ENCODE measurements around the gene KIAA1191. TPM values are rescaled to one million over a fixed set of nuclear protein-coding genes. Genes with fewer than 3 reads are reported as not detected.

Gene KIAA1191
- total and polyA plus RNA-seq, 2 of the 4 experiments (the other 2 are of a cell fraction) = 114 to 124 TPM

DNA sequence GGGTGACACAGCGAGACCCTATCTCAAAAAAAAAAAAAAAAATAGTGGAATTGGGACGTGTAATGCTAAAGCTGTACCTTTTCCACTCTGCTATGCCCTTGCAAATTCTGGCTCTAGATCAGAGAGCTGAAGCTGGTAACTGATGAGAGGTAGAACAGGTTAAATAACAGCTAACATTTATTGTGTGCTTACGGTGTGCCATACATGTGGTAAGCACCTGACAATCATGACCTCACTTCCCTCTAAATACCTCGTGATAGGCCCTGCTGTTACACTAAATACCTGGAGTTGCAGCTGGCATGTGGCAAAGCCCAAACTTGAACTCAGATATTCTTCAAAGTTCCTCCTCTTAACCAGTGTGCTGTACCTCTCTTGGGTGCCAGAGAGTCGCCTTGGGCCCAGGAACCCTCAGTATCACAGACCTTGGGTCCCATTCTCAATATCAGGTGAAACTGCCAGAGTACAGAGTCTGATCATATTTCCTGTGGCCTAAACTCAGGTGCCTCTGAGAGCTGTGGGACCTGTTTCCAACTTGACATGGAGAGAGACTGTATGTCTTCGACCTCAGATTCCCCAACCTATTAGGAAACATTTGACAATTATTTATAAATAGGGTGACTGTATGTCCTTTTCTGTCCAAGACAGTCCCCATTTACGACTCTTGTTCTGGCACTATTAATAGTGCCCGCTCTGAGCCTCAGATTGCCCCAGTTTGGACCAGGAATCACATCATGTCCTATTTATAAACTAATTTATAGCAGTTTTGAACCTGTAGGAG, 8.6 kb upstream of the KIAA1191 start:
- Histone ChIP-seq H2AFZ (replicated peaks; ENCODE audit: low read length, poor library complexity) (no peak overlapping the region), H2BK20ac (ENCODE audit: low read depth, low read length) (no peak overlapping the region), H3K14ac (replicated peaks; ENCODE audit: low read depth, low read length) (no peak overlapping the region), H3K23ac (ENCODE audit: low read depth, low read length) (no peak overlapping the region), H4K5ac (ENCODE audit: low read depth, low read length) (no peak overlapping the region), H4K91ac (ENCODE audit: insufficient read depth, low read depth, low read length) (no peak overlapping the region), H3K79me1 (ENCODE audit: low read depth in 1 of 2, low read length in 2 of 2) (peaks cover 11 to 13% of the 10 kb centered on the region in 2 experiments), H3K9me1 (ENCODE audit: insufficient read depth, low read length) (peaks cover 4% of the 10 kb centered on the region; the same call in 1 of the 2 replicates), H2BK5ac (ENCODE audit: low read depth, low read length, poor library complexity, severe bottlenecking) (no peak overlapping the region), H3K27me3 (ENCODE audit: control insufficient read depth, insufficient read depth, low read length) (no peaks in the 10 kb centered on the region), H3K9ac (ENCODE audit: low read depth, low read length) (no peak overlapping the region), H2AK5ac (ENCODE audit: low read depth, low read length) (no peak overlapping the region), H3K18ac (ENCODE audit: low read depth, low read length) (no peak overlapping the region), H4K8ac (ENCODE audit: low read depth in 2 of 2, low read length in 2 of 2) (no peak overlapping the region), H2BK15ac (ENCODE audit: low read depth, low read length) (no peak overlapping the region), H3K56ac (ENCODE audit: extremely low read depth, insufficient read depth, low read length) (no peak overlapping the region), H3K4ac (ENCODE audit: low read depth, low read length) (no peak overlapping the region), H3K4me1 (ENCODE audit: control insufficient read depth, insufficient read depth, low read length) (peaks cover 3% of the 10 kb centered on the region; the same call in 1 of the 2 replicates), H2AK9ac (replicated peaks; ENCODE audit: low read depth, low read length, poor library complexity) (no peak overlapping the region), H3K4me2 (ENCODE audit: low read depth, low read length) (no peak overlapping the region), H3K4me3 (ENCODE audit: insufficient read depth, low read depth, low read length) (no peak overlapping the region), H3K36me3 (ENCODE audit: control insufficient read depth, insufficient read depth, low read length) (peaks cover 35% of the 10 kb centered on the region), H2BK120ac (ENCODE audit: low read depth, low read length) (no peak overlapping the region), H3K27ac (ENCODE audit: insufficient read depth, low read length) (no peak overlapping the region), H3K9me3 (ENCODE audit: control insufficient read depth, insufficient read depth, low read length) (no peaks in the 10 kb centered on the region), H4K20me1 (ENCODE audit: insufficient read depth, low read length) (no peaks in the 10 kb centered on the region)
- BruUV-seq (replicated peaks) = no TSS peak
- TF ChIP-seq CHD1 (IDR thresholded peaks at IDR 0.05; ENCODE audit: low read depth, low read length) (no peak), POLR2A (IDR thresholded peaks at IDR 0.05; ENCODE audit: low read depth, low read length) (no peak), FOS (IDR thresholded peaks at IDR 0.05; ENCODE audit: low read depth, low read length) (no peak), NFE2L2 (IDR thresholded peaks at IDR 0.05; ENCODE audit: low read depth, low read length) (no peak), CEBPB (IDR thresholded peaks at IDR 0.05; ENCODE audit: low read depth, low read length) (no peak), MAZ (IDR thresholded peaks at IDR 0.05; ENCODE audit: borderline replicate concordance, low read depth, low read length) (no peak), BHLHE40 (IDR thresholded peaks at IDR 0.05; ENCODE audit: low read depth, low read length) (no peak), RFX5 (IDR thresholded peaks at IDR 0.05; ENCODE audit: low read depth, low read length) (no peak), MAFK (IDR thresholded peaks at IDR 0.05; ENCODE audit: low read depth, low read length) (no peak), RAD21 (IDR thresholded peaks at IDR 0.05; ENCODE audit: low read length) (no peak), MXI1 (IDR thresholded peaks at IDR 0.05; ENCODE audit: borderline replicate concordance, low read depth, low read length) (no peak), RCOR1 (IDR thresholded peaks at IDR 0.05; ENCODE audit: insufficient replicate concordance, low read length) (no peak), SMC3 (IDR thresholded peaks at IDR 0.05; ENCODE audit: low read depth, low read length) (no peak)
- TF ChIP-seq, protein P1, sequence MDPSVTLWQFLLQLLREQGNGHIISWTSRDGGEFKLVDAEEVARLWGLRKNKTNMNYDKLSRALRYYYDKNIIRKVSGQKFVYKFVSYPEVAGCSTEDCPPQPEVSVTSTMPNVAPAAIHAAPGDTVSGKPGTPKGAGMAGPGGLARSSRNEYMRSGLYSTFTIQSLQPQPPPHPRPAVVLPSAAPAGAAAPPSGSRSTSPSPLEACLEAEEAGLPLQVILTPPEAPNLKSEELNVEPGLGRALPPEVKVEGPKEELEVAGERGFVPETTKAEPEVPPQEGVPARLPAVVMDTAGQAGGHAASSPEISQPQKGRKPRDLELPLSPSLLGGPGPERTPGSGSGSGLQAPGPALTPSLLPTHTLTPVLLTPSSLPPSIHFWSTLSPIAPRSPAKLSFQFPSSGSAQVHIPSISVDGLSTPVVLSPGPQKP (IDR thresholded peaks at IDR 0.05; ENCODE audit: borderline replicate concordance, low read depth, low read length) = no peak
- TF ChIP-seq, protein P2, sequence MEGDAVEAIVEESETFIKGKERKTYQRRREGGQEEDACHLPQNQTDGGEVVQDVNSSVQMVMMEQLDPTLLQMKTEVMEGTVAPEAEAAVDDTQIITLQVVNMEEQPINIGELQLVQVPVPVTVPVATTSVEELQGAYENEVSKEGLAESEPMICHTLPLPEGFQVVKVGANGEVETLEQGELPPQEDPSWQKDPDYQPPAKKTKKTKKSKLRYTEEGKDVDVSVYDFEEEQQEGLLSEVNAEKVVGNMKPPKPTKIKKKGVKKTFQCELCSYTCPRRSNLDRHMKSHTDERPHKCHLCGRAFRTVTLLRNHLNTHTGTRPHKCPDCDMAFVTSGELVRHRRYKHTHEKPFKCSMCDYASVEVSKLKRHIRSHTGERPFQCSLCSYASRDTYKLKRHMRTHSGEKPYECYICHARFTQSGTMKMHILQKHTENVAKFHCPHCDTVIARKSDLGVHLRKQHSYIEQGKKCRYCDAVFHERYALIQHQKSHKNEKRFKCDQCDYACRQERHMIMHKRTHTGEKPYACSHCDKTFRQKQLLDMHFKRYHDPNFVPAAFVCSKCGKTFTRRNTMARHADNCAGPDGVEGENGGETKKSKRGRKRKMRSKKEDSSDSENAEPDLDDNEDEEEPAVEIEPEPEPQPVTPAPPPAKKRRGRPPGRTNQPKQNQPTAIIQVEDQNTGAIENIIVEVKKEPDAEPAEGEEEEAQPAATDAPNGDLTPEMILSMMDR (conservative IDR thresholded peaks at IDR 0.05; ENCODE audit: low read depth, low read length) = no peak
- TF ChIP-seq, protein P3, sequence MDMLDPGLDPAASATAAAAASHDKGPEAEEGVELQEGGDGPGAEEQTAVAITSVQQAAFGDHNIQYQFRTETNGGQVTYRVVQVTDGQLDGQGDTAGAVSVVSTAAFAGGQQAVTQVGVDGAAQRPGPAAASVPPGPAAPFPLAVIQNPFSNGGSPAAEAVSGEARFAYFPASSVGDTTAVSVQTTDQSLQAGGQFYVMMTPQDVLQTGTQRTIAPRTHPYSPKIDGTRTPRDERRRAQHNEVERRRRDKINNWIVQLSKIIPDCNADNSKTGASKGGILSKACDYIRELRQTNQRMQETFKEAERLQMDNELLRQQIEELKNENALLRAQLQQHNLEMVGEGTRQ (IDR thresholded peaks at IDR 0.05; ENCODE audit: low read depth, low read length) = no peak
- in situ Hi-C loops (cut with MboI; ENCODE audit: low sequenced_read_pairs) (no loop called here), dilution Hi-C loops (cut with HindIII; ENCODE audit: low sequenced_read_pairs, unreplicated experiment) (no loop called here), intact Hi-C loops (cut with micrococcal nuclease) (no loop called here)
- ChIA-PET CTCF (no interaction called here), POLR2A (ENCODE audit: unreplicated experiment) (no interaction called here)
- DNase-seq = no peak
- WGBS, 2 experiments (ENCODE audit: extremely low coverage in 2 of 2, insufficient read length in 1 of 2) = 100% methylated on average over 1 of the region's 8 CpGs; no CpG with 5 or more reads in 1 of the 2 experiments
- no peak for ATAC-seq (ENCODE audit: low read depth)

Data from IMR-90 (cell line).